Epithelial cell of esophagus (primary cell): Measurements from ENCODE around the gene SLX9.
"Not testable (repeated sequence)": the region's sequence is repeated elsewhere in the genome, so short reads cannot be mapped to it uniquely, and the experiment has no call there.

Experiments
- DNase-seq: peaks from one replicate; pipeline ENCODE4 v3.0.0; 2010; ENCODE audit warnings: low read depth
- H3K4me3 ChIP-seq: 2 replicates; pipeline ENCODE4 v1.5.1; 2011; ENCODE audit warnings: mild to moderate bottlenecking, low read length, control low read depth
- TF ChIP-seq, protein P1 (sequence below): IDR thresholded peaks from 2 replicates; pipeline ENCODE4 v1.5.1; 2011; ENCODE audit warnings: low read depth, mild to moderate bottlenecking, low read length, control low read depth, inconsistent platforms; ENCODE audit not compliant: insufficient read depth; ENCODE audit errors: missing control alignments

Gene SLX9

DNA sequence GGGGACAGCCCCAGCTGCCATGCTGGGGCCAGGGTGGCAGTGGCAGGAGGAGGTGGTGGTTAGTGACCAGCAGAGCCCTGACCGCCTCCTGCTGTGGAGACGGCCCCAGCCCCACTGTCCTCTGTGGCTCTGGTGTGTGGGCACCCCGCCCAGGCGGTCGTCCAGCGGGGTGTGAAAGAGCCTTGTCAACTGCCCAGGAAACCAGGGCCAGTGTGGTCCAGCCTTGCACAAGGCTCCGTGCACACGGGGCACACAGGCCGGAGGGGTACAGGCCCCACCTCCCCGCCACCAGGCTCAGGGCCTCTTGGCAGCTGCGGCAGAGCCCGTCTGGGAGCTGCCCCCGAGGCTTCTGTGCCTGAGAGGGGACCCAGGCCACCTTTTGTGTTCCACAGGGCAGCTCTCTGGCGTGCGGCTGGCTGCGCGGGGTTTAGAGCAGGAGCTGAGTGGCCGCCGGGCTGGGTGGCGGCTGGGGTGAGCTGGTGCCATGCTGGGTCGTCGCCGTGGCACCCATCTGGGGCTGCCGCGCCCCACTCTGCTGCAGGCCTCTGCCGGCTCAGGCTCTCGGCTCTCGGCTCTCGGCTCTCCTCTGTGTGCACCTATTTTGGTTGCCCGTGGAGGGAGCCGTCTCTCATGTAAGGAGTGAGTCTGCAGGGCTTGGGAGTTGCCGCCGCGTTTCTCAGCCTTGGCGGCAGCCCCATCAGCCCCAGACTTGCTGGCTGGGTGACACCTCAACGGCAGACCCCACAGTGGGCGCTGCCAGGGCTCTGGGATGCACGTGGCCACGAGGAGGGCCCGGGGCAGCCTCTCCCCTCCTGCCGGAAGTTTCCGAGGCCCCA, 36.1 kb downstream of the SLX9 start:
- TF ChIP-seq, protein P1, sequence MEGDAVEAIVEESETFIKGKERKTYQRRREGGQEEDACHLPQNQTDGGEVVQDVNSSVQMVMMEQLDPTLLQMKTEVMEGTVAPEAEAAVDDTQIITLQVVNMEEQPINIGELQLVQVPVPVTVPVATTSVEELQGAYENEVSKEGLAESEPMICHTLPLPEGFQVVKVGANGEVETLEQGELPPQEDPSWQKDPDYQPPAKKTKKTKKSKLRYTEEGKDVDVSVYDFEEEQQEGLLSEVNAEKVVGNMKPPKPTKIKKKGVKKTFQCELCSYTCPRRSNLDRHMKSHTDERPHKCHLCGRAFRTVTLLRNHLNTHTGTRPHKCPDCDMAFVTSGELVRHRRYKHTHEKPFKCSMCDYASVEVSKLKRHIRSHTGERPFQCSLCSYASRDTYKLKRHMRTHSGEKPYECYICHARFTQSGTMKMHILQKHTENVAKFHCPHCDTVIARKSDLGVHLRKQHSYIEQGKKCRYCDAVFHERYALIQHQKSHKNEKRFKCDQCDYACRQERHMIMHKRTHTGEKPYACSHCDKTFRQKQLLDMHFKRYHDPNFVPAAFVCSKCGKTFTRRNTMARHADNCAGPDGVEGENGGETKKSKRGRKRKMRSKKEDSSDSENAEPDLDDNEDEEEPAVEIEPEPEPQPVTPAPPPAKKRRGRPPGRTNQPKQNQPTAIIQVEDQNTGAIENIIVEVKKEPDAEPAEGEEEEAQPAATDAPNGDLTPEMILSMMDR, result no peak
- no peak overlapping the region for H3K4me3 ChIP-seq
- DNase-seq, result no peak

DNA sequence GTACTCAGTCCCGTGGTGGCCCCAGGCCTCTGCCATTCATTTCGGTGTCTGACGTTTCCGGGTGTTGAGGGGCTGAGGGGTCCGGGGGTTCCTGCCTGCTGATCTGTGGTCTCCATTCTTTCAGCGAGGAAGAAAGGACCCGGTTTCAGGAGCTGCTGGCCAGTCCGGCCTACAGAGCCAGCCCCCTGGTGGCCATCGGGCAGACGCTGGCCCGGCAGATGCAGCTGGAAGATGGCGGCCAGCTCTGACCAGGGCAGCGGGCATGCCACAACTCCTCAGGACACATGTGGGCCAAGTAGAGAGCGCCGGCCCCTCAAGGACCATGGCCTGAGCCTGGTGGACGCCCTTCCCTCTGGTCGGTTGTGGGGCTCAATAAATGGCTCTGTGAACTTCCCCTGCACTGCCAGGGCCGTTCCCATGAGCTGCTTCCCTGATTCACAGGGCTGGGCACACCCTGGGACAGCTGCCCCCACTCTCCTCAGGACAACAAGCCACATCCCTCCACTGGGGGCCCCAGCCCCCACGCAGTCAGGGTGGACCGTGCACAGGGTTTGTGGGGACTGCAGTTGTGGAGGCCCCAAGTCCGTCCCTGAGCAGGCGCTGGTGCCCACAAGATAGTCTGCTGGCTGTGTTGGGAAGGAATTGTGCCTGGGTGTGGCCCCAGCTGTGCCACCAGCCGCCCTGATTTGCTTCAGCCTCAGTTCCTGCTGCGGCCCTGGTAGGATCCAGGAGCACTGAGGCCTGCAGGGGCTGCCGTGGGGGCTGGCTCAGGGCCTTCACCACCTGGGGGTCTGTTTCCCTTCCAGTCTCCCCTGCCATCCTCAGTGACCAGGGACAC, 36.9 kb downstream of the SLX9 start:
- DNase-seq, H3K4me3 ChIP-seq: not testable (repeated sequence)

DNA sequence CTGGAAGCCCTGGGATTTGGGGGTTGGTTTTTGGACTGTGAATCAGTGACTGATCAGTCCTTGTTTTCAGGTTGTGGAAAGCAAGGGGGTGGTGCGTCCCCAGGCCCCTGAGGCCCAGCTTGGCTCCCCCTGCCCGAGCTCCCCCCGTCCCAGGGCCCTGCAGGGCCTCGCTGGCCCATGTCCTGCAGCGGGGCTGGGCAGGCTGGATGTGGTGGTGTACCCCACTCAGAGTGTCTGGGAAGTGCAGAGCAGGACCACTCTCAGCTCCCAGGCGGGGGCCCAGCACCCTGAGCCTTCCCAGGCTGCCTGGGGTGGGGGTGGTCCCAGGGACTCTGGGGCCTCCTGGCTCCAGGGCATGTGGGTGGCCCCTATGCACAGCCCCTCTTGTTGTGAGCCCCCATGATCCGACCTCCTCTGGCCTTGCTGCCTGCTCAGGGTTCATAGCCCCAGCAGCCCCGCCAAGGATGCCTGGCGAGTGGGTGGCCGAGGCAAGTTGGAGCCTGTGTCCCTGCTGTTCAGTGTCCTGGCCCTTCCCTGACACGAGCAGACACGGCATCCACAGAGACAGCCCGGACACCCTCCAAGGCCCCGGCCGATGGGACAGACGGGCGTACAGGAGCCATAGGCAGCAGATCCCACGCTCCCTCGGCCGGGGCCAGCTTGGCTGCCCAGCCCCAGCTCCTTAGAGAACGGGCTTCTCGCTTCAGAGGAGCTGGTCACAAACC, 37.9 kb downstream of the SLX9 start:
- TF ChIP-seq, protein P1, result no peak
- no peak overlapping the region for H3K4me3 ChIP-seq
- DNase-seq, result peak; percentile 17

DNA sequence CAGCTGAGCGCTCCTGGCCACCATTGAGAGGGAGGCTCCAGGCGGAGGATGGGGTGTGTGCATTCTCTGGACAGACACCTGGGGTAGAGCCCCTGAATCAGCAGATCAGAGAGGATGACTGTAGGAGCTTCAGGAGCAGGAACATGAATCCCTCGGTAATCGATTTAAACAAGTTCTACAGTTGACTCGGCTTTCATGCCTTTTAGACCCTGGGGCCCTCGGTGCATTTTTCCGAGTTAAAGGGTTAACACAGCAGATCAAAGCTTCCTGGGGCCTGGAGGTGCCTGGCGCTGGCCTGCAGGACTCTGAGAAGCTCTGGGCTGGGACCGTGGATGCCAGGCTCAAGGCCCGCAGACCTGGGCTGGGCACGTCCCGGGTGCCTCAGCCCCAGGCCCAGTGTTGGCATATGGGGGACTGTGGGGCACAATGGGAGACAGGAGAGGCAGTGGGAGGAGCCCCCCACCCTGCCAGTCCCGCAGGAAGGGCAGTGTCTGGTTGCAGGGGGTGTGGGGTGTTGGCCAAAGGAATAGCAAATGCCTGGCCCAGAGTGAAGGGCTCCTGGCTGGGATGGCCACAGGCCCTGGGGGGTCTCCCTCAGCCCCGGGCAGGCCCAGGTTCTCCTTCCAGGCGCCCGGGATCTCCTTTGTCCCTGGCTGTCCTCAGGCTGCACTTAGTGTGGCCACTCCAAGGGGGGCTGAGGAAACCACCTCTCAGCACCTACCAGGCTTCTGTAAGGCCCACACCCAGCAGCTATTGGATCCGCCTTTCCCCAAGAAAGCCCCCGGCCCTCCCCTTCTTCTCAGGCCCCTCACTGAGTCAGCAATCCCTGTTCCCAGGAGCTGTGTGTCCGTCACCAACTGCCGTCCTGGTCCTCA, 40.1 kb downstream of the SLX9 start:
- no peak overlapping the region for H3K4me3 ChIP-seq
- DNase-seq, result no peak
- TF ChIP-seq, protein P1, result no peak

DNA sequence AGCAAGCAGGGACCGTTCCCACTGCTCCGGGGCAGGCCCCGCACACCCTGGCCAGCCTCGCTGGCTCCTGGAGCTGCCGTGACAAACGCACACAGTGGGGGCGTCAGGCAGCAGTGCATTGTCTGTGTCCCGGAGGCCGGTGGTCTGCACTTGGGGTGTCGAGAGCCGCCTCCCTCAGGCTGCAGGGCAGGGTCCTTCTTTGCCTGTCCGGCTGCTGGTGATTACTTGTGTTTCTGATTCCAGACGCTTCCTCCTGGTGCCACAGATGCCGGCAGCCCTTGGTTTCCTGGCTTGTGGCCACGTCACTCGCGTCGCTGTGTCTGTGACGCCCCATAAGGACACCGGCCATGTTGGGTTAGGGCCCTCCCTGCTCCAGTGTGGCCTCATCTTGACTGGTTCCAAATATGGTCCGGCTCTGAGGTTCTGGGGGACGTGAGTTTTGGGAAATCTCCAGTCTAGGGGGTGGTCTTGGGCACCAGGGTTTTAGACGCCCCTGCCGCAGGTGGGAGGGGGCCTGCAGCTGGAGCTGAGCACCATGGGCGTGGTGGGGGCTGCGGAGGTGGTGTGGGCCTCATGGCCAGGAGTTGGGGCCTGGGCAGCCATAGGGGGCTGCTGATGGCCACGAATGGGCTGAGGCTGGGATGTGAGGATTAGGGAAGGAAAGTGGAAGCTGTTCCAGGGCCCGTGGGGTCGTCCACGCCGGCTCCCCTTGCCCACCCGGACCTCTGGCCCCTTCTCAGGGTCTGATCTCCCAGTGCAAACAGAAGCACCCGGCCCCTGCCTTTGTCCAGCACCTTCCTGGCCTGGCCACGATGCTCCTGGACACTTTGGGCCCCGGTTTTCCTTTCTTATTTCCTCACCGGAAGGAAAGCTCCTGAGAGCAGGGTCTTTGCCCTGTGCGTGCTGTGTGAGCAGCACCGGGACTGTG, 41.0 kb downstream of the SLX9 start:
- no peak overlapping the region for H3K4me3 ChIP-seq
- DNase-seq, result no peak
- TF ChIP-seq, protein P1, result no peak

DNA sequence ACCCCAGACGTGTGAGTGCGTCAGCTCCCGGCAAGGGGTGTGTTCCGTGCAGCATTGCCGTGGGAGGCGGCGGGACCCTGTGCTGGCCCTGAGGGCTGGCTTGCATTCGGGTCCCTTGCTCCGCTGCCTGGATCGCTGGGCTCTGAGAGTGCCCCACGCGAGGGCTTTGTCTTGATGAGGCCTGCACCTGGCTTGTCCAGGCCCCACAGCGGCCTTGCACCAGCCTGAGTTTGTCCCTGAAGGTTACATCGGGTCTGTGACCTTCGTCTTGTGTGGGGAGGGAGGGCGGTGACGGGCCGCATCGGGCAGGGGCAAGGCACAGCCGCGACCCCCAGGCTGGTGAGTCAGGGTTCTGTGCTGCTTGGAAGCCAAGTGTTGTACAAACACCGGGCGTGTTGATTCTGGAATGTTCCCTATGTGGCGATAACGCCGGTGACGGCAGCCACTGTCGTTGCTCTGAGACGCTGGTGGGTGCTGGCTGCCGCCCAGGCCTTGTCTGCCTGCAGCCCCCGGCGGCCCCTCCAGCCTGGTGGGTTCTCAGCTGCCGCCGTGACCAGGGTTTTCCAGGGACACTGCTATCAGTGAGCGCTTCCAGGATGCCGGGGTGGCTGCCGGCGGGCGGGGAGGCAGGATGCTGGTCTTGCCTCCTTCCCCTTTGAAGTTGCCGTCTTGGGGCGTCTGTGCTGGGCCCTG, 42.9 kb downstream of the SLX9 start:
- peak; percentile 52 for DNase-seq
- TF ChIP-seq, protein P1, result no peak
- H3K4me3 ChIP-seq, result no peak overlapping the region
